PFSK-1 (cell line): Measurements from ENCODE around the gene HEY2.

Experiments used
- POLR2AphosphoS5 ChIP-seq: IDR thresholded peaks from 2 replicates; pipeline ENCODE4 v1.6.1; 2012; ENCODE audit warnings: low read depth, mild to moderate bottlenecking, control low read depth, low read length, moderate library complexity
- TAF1 ChIP-seq: IDR thresholded peaks from 2 replicates; pipeline ENCODE4 v1.6.1; 2012; ENCODE audit warnings: low read length, control low read depth, borderline replicate concordance; ENCODE audit not compliant: insufficient read depth

DNA sequence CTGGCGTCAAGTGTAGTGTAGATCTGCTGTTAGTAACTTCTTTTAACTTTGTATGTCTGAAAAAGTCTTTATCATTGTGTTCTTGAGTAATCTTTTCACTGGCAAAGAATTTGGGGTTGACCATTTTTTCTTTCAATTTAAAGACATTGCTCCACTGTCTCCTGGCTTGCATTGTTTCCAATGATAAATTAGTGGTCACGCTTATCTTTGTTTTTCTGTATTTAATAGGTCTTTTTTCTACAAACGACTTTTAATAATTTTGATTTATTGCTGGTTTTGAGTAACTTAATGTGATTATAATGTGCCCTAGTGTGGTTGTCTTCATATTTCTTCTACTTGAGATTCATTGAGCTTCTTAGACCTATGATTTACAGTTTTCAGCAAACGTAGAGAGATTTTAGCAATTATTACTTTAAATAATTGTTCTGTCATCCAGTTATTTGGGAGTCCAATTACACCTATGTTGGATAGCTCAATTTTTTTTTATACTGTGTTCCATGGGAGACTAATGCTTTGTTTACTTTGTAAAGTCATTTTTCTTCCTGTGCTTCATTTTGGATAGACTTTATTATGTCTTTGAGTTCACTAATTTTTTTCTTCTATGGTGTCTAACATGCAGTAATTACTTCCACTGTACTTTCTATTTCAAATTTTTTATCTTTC, 38.3 kb upstream of the HEY2 start:
- TF ChIP-seq TAF1 = no peak
- no peak for TF ChIP-seq POLR2AphosphoS5
